IPS-NIHi11 (cell line): ENCODE measurements around the gene PPP1CA.

Experiments
- DNase-seq: peaks from one replicate; pipeline ENCODE4 v3.0.0; 2012; ENCODE audit warnings: mixed read lengths, low spot score

Gene PPP1CA

DNA sequence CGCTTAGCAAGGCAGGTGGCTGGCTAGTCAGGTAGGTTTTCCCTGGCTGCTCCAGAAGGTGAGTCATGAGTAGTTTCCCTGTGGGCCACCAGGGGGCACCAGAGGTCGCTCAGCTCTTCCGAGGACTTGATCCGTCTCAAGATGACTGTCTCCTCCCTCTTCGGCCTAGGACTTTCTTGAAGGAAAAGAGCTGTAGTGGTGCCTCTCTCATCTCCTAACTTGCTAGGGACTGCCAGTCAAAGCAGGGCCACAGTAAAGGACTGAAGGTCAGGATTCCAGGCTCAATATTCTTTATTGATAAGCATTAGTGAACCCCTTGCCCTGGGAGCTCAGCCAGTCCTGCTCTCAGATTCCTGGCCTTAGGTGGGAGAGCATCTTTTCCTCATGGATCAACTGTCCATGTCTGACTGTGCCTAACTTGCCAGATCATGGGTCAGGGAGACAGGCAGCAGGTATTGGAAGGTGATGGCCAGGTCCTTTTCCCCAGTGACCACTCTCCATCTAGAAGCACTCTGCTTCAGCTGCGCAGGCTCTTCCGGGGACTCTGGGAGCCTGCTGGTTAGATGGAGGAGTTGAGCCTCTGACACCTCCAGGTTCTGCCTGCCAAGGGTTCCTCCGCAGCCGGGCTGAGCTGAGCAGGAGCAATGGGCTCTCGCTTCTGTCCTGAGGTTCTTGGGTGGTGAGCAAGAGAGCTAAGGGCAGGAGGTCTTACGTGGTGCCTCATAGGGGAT is 50.2 kb downstream of the PPP1CA start:
- peak; percentile 88 for DNase-seq

DNA sequence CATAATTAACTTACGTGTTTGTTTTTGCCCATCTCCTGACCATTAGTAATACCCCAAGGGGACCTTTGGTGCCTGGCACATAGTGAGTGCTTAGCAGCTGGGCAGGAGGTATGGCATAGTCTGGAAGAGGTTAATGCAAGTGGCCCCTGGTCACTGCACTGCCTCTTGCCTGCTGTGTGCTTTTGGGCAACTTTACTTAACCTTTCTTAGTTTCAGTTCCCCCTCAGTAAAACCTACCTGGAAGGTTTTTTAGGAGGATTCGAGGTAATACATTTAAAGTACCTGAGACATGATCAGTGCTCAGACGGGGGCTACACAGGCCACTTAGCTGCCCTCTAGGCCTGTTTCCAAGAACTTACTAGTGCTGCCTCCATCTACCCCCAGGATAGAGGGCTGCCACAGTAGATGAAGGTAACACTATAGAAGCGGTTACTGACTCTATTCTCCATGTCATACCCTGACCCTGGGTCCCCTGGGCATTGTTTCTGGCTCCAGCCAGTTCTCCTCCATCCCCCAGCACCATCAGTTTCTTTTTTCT is 51.7 kb downstream of the PPP1CA start:
- no peak for DNase-seq

DNA sequence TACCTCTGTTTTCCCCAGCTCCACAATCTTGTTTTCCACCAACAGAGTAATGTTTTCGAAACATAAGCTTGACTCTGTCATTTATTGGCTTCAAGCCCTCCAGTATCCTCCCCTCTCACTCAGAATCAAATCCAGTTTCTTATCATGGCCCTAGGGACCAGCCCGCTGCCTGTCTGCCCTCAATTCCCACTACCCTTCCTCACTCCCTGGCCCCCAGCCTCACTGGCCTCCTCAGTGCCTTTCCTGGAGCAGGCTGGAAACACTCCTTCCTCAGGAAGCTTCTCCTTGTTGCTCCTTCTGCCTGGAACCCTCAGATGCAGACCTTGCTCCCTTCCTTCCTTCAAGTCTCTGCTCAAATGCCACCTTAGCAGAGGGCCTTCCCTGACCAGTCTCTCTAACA is 52.2 kb downstream of the PPP1CA start:
- no peak for DNase-seq

GRCh38 chr11:67349036-67349435 is 52.6 kb downstream of the PPP1CA start:
- DNase-seq: no peak
